IPS-15b (cell line): ENCODE data around the gene C3orf70.

ENCODE experiments used
- H3K27me3 ChIP-seq: one replicate; pipeline ENCODE4 v1.6.1; 2013; ENCODE audit warnings: low read length; ENCODE audit not compliant: control insufficient read depth, insufficient read depth
- H3K36me3 ChIP-seq: one replicate; pipeline ENCODE4 v1.6.1; 2013; ENCODE audit warnings: low read length; ENCODE audit not compliant: control insufficient read depth, insufficient read depth
- H3K4me1 ChIP-seq: one replicate; pipeline ENCODE4 v1.6.1; 2013; ENCODE audit warnings: mild to moderate bottlenecking, low read length; ENCODE audit not compliant: control insufficient read depth, insufficient read depth
- H3K4me3 ChIP-seq: one replicate; pipeline ENCODE4 v1.5.1; 2013; ENCODE audit warnings: low read depth, low read length
- H3K9ac ChIP-seq: one replicate; pipeline ENCODE4 v1.6.1; 2013; ENCODE audit warnings: low read depth, mild to moderate bottlenecking, low read length
- H3K9me3 ChIP-seq: one replicate; pipeline ENCODE4 v1.6.1; 2013; ENCODE audit warnings: mild to moderate bottlenecking, low read length; ENCODE audit not compliant: control insufficient read depth, insufficient read depth

Gene C3orf70

GRCh38 chr3:185081521-185081920, 71.3 kb downstream of the C3orf70 start:
- H3K9me3 ChIP-seq: no peaks in the 10 kb centered on the region
- no peak overlapping the region for H3K9ac ChIP-seq
- no peaks in the 10 kb centered on the region for H3K4me1 ChIP-seq
- H3K36me3 ChIP-seq: no peaks in the 10 kb centered on the region
- H3K4me3 ChIP-seq: no peak overlapping the region
- no peaks in the 10 kb centered on the region for H3K27me3 ChIP-seq

GRCh38 chr3:185079625-185080024, 73.2 kb downstream of the C3orf70 start:
- no peaks in the 10 kb centered on the region for H3K36me3 ChIP-seq
- no peaks in the 10 kb centered on the region for H3K4me1 ChIP-seq
- H3K9ac ChIP-seq: no peak overlapping the region
- H3K4me3 ChIP-seq: no peak overlapping the region
- H3K9me3 ChIP-seq: no peaks in the 10 kb centered on the region
- H3K27me3 ChIP-seq: no peaks in the 10 kb centered on the region

DNA sequence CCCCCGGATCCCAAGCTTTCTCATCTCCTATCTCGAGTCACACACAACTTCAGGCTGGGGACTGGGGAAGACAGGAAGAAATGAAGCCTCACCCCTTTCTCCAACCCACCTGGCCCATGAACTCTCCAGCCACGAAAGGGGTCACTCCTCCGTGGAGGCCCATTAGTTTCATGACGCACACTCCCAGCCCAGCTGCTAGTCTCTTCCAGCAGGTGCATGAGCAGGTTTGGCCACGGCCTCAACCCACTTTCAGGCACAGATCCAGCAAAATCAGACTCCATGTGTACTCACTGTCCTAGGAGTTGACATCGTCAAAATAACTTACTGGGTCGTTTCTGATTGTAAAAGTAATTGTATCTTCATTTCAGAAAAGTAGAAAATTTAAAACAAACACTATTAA, 76.6 kb downstream of the C3orf70 start:
- Histone ChIP-seq H3K36me3 (no peaks in the 10 kb centered on the region), H3K9me3 (no peaks in the 10 kb centered on the region), H3K9ac (no peak overlapping the region), H3K27me3 (no peaks in the 10 kb centered on the region), H3K4me1 (no peaks in the 10 kb centered on the region), H3K4me3 (no peak overlapping the region)

- H3K36me3 ChIP-seq: no peaks in the 10 kb centered on the region
- H3K4me1 ChIP-seq: peaks cover 2% of the 10 kb centered on the region
- H3K9me3 ChIP-seq: no peaks in the 10 kb centered on the region
- no peak overlapping the region for H3K4me3 ChIP-seq
- H3K27me3 ChIP-seq: no peaks in the 10 kb centered on the region
- H3K9ac ChIP-seq: no peak overlapping the region
Measured at GRCh38 chr3:185075547-185075946, 77.3 kb downstream of the C3orf70 start.

DNA sequence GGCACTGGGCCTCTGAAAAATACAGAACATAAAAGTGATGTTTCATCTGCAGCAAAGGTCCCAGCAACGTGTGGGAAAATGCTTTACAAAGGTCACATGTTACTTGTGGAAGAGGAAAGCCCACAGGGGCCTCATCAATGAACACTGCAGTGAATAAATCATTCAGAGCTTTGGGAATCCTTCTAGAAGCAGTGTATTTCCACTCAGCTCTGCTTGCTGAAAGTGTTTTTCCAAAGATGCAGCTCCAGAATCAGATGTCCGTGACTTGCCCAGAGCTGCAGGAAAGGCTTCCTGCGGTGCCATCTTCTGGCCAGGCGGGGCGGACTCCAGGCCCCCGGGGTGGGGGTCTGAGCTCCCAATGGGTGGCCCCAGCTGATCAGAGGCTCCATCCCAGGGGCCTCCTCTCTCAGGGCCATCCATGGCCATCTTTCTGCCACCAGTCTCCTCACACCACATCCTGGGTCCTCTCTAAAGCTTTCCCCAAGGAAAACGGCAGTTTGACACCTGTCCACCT, 81.5 kb downstream of the C3orf70 start:
- H3K9ac ChIP-seq: no peak overlapping the region
- H3K27me3 ChIP-seq: no peaks in the 10 kb centered on the region

GRCh38 chr3:185070491-185071286, 82.2 kb downstream of the C3orf70 start:
- Histone ChIP-seq H3K4me1 (peaks cover 8% of the 10 kb centered on the region), H3K4me3 (peak overlapping the region; percentile 9), H3K9ac (no peak overlapping the region), H3K27me3 (no peaks in the 10 kb centered on the region), H3K36me3 (no peaks in the 10 kb centered on the region), H3K9me3 (no peaks in the 10 kb centered on the region)

More for the DNA sequence above, 81.5 kb downstream of the C3orf70 start:
- Histone ChIP-seq H3K36me3 (no peaks in the 10 kb centered on the region), H3K4me3 (no peak overlapping the region), H3K9me3 (no peaks in the 10 kb centered on the region), H3K4me1 (peaks cover 8% of the 10 kb centered on the region)

DNA sequence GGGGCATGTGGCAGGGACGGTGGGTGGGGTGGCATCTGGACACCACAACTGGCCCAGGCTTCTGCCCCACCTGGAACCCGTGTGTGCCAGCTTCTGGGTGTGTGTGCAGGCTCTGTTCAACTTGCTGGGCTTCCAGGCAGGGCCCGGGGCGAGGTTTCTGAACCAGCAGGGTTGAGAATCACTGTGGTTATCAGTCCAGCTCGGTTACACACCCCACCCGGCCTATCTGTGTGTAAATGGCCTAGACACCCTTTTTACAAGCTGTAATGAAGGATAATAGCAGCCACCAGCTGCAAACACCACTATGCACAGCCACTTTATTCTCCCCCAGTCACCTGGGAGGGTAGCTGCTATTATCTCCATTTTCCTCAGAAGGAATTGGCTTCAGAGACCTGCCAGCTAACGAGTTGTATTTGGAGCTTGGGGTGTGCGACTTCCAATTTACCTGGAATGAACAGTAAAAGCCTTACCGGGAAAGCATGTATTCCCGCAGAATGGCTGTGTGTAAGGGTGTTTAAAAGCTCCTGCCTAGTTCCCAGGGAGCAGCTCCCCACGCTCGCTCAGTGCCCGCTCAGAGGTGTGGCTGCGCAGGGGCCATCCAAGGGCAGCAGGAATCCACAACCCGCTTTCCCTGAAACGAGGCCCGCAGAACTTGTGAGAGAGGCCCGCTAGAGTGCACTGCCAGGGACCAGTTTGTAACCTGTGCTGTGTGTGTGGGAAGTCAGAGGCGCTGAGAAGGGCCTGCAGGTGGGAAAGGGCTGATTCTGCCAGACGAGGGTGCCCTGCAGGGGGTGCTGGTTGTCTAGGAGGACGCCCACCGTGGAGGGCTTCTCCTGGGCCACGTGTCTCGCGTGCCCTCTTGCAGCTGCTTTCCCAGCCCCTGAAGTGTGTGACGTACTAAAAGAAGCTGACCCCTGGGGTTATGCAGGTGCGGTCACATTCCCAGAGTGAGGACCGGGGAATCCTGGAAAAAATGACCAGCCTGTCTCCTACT, 83.5 kb downstream of the C3orf70 start:
- no peaks in the 10 kb centered on the region for H3K36me3 ChIP-seq
- H3K27me3 ChIP-seq: no peaks in the 10 kb centered on the region
- no peaks in the 10 kb centered on the region for H3K9me3 ChIP-seq
- no peak overlapping the region for H3K4me3 ChIP-seq
- H3K4me1 ChIP-seq: peaks cover 8% of the 10 kb centered on the region
- no peak overlapping the region for H3K9ac ChIP-seq

DNA sequence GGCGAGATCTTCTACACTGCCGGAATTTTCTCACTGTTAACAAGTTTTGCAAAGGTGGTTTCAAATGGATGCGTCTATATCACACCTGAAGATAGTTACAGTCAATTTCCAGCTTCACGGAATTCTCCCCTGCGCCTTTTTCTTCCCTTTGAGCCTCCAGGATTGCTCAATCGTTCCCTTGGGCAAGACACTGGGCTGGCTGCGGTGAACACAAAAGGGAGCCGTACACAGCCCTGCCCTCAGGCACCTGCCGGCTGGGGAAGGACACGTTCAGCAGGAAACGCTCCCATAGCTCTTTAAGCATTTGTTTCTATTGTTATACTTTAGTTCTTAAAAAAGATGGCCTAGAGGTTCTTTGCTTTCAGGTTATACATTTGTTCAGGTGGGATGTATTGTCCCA, 85.7 kb downstream of the C3orf70 start:
- Histone ChIP-seq H3K36me3 (no peaks in the 10 kb centered on the region), H3K9me3 (no peaks in the 10 kb centered on the region), H3K4me3 (no peak overlapping the region), H3K27me3 (no peaks in the 10 kb centered on the region), H3K9ac (no peak overlapping the region), H3K4me1 (peaks cover 8% of the 10 kb centered on the region)

DNA sequence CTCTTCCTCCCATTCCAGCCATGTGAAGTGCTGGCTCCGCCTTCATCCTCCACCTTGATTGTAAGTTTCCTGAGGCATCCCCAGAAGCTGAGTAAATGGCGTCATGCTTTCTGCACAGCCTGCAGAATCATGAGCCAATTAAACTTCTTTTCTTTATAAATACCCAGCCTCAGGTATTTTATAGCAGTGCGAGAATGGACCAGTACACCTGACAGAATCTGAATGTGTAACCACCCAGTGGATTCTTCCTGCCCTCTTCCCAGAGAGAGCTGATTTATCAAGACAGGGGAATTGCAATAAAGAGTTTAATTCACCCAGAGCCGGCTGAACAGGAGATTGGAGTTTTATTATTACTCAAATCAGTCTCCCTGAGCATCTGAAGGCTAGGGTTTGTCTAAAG, 86.6 kb downstream of the C3orf70 start:
- no peaks in the 10 kb centered on the region for H3K27me3 ChIP-seq
- peaks cover 8% of the 10 kb centered on the region for H3K4me1 ChIP-seq
- H3K4me3 ChIP-seq: no peak overlapping the region
- no peaks in the 10 kb centered on the region for H3K36me3 ChIP-seq
- H3K9me3 ChIP-seq: no peaks in the 10 kb centered on the region
- H3K9ac ChIP-seq: no peak overlapping the region

GRCh38 chr3:185065059-185065458, 87.8 kb downstream of the C3orf70 start:
- H3K9ac ChIP-seq: no peak overlapping the region
- H3K4me3 ChIP-seq: no peak overlapping the region
- H3K36me3 ChIP-seq: no peaks in the 10 kb centered on the region
- H3K4me1 ChIP-seq: peaks cover under 1% of the 10 kb centered on the region
- H3K27me3 ChIP-seq: no peaks in the 10 kb centered on the region
- no peaks in the 10 kb centered on the region for H3K9me3 ChIP-seq

- Histone ChIP-seq H3K9me3 (peaks cover 2% of the 10 kb centered on the region), H3K4me1 (no peaks in the 10 kb centered on the region)
Measured at GRCh38 chr3:185063431-185063830, 89.4 kb downstream of the C3orf70 start.

More at GRCh38 chr3:185063431-185063830, 89.4 kb downstream of the C3orf70 start:
- no peaks in the 10 kb centered on the region for H3K36me3 ChIP-seq
- no peak overlapping the region for H3K9ac ChIP-seq
- H3K4me3 ChIP-seq: no peak overlapping the region
- H3K27me3 ChIP-seq: no peaks in the 10 kb centered on the region
